ENCODE results near the gene SPAG9. TPM values are rescaled to one million over a fixed set of nuclear protein-coding genes. Genes with fewer than 3 reads are reported as not detected.

Gene SPAG9
- polyA plus RNA-seq, 1 donor from 2014 or later: 201 TPM

DNA sequence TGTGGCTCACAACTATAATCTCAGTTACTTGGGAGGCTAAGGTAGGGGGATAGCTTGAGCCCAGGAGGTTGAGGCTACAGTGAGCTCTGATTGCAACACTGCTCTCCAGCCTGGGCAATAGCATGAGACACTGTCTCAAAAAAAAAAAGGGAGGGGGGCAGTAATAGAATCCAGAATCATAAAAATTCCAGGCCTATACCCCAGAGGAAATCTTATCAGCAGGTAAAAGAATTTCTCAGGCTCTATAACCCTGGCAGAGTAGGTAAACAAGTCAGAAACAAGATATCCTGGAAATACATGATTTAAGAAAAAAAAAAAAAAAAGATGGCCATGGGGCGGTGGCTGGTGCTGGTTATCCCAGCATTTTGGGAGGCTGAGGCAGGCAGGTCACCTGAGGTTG, 12.9 kb downstream of the SPAG9 start:
- no peaks in the 10 kb centered on the region for H3K36me3 ChIP-seq (ENCODE audit: insufficient read depth, low read length)
- no peak overlapping the region for H3K27ac ChIP-seq (ENCODE audit: low read length)
- no peaks in the 10 kb centered on the region for H4K20me1 ChIP-seq (ENCODE audit: insufficient read depth)
- no peaks in the 10 kb centered on the region for H3K27me3 ChIP-seq (ENCODE audit: insufficient read depth, low read depth, low read length)
- no peaks in the 10 kb centered on the region for H3K9me3 ChIP-seq (ENCODE audit: low read length)
- peaks cover 24% of the 10 kb centered on the region for H3K79me2 ChIP-seq (replicated peaks; ENCODE audit: insufficient read depth, low read length)
- H3K9me2 ChIP-seq (ENCODE audit: insufficient read depth, low read length): no peaks in the 10 kb centered on the region
- no peak overlapping the region for H2AFZ ChIP-seq (ENCODE audit: low read depth, low read length)
- no peaks in the 10 kb centered on the region for H3F3A ChIP-seq (ENCODE audit: insufficient read depth, low read length, poor library complexity, severe bottlenecking)
- H3K4me2 ChIP-seq (ENCODE audit: low read length): no peak overlapping the region
- no peak overlapping the region for H3K4me3 ChIP-seq (ENCODE audit: low read length)
- TF ChIP-seq SMC3 (conservative IDR thresholded peaks at IDR 0.05; ENCODE audit: poor library complexity): no peak
- no peak for TF ChIP-seq EZH2 (IDR thresholded peaks at IDR 0.05; ENCODE audit: borderline replicate concordance, insufficient read depth, low read length, poor library complexity, severe bottlenecking)
- TF ChIP-seq EP300 (conservative IDR thresholded peaks at IDR 0.05; ENCODE audit: poor library complexity, severe bottlenecking): no peak
- TF ChIP-seq, protein P1, sequence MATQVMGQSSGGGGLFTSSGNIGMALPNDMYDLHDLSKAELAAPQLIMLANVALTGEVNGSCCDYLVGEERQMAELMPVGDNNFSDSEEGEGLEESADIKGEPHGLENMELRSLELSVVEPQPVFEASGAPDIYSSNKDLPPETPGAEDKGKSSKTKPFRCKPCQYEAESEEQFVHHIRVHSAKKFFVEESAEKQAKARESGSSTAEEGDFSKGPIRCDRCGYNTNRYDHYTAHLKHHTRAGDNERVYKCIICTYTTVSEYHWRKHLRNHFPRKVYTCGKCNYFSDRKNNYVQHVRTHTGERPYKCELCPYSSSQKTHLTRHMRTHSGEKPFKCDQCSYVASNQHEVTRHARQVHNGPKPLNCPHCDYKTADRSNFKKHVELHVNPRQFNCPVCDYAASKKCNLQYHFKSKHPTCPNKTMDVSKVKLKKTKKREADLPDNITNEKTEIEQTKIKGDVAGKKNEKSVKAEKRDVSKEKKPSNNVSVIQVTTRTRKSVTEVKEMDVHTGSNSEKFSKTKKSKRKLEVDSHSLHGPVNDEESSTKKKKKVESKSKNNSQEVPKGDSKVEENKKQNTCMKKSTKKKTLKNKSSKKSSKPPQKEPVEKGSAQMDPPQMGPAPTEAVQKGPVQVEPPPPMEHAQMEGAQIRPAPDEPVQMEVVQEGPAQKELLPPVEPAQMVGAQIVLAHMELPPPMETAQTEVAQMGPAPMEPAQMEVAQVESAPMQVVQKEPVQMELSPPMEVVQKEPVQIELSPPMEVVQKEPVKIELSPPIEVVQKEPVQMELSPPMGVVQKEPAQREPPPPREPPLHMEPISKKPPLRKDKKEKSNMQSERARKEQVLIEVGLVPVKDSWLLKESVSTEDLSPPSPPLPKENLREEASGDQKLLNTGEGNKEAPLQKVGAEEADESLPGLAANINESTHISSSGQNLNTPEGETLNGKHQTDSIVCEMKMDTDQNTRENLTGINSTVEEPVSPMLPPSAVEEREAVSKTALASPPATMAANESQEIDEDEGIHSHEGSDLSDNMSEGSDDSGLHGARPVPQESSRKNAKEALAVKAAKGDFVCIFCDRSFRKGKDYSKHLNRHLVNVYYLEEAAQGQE (IDR thresholded peaks at IDR 0.05; ENCODE audit: borderline replicate concordance): no peak
- TF ChIP-seq TAF1 (IDR thresholded peaks at IDR 0.05; ENCODE audit: low read depth): no peak
- TF ChIP-seq, protein P2, sequence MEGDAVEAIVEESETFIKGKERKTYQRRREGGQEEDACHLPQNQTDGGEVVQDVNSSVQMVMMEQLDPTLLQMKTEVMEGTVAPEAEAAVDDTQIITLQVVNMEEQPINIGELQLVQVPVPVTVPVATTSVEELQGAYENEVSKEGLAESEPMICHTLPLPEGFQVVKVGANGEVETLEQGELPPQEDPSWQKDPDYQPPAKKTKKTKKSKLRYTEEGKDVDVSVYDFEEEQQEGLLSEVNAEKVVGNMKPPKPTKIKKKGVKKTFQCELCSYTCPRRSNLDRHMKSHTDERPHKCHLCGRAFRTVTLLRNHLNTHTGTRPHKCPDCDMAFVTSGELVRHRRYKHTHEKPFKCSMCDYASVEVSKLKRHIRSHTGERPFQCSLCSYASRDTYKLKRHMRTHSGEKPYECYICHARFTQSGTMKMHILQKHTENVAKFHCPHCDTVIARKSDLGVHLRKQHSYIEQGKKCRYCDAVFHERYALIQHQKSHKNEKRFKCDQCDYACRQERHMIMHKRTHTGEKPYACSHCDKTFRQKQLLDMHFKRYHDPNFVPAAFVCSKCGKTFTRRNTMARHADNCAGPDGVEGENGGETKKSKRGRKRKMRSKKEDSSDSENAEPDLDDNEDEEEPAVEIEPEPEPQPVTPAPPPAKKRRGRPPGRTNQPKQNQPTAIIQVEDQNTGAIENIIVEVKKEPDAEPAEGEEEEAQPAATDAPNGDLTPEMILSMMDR (IDR thresholded peaks at IDR 0.05; ENCODE audit: poor library complexity, severe bottlenecking): no peak
- no peak for TF ChIP-seq MXI1 (conservative IDR thresholded peaks at IDR 0.05; ENCODE audit: poor library complexity, severe bottlenecking)
- TF ChIP-seq RAD21 (conservative IDR thresholded peaks at IDR 0.05): no peak
- TF ChIP-seq POLR2AphosphoS5 (IDR thresholded peaks at IDR 0.05): no peak
- H3K9ac ChIP-seq (ENCODE audit: low read length): no peak overlapping the region

DNA sequence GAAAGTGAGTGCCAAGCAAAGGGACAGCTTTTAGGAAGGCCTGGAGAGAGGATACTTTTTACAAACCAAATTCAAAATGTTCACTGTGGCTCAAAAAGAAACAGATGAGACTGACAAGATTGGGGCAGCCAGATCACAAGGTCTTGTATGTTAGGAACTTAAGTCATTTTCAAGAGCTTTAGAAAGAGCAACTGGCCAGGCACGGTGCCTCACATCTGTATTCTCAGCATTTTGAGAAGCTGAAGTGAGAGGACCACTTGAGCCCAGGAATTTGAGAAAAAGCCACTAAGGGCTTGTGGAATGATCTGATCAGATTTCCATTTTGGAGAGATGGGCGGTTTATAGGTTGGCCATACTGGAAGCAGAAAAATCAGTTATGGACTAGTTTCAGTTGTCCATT, 17.2 kb downstream of the SPAG9 start:
- Histone ChIP-seq H3K9me2 (ENCODE audit: insufficient read depth, low read length) (no peaks in the 10 kb centered on the region), H3K4me2 (ENCODE audit: low read length) (no peak overlapping the region), H2AFZ (ENCODE audit: low read depth, low read length) (no peak overlapping the region), H3K27me3 (ENCODE audit: insufficient read depth, low read depth, low read length) (no peaks in the 10 kb centered on the region), H4K20me1 (ENCODE audit: insufficient read depth) (no peaks in the 10 kb centered on the region), H3K9ac (ENCODE audit: low read length) (no peak overlapping the region), H3K27ac (ENCODE audit: low read length) (no peak overlapping the region), H3F3A (ENCODE audit: insufficient read depth, low read length, poor library complexity, severe bottlenecking) (no peaks in the 10 kb centered on the region), H3K79me2 (replicated peaks; ENCODE audit: insufficient read depth, low read length) (peaks cover 6% of the 10 kb centered on the region), H3K9me3 (ENCODE audit: low read length) (no peaks in the 10 kb centered on the region), H3K4me3 (ENCODE audit: low read length) (no peak overlapping the region), H3K36me3 (ENCODE audit: insufficient read depth, low read length) (no peaks in the 10 kb centered on the region)
- TF ChIP-seq TAF1 (IDR thresholded peaks at IDR 0.05; ENCODE audit: low read depth): no peak
- TF ChIP-seq, protein P1 (IDR thresholded peaks at IDR 0.05; ENCODE audit: borderline replicate concordance): no peak
- no peak for TF ChIP-seq EZH2 (IDR thresholded peaks at IDR 0.05; ENCODE audit: borderline replicate concordance, insufficient read depth, low read length, poor library complexity, severe bottlenecking)
- no peak for TF ChIP-seq MXI1 (conservative IDR thresholded peaks at IDR 0.05; ENCODE audit: poor library complexity, severe bottlenecking)
- no peak for TF ChIP-seq POLR2AphosphoS5 (IDR thresholded peaks at IDR 0.05)
- TF ChIP-seq, protein P2 (IDR thresholded peaks at IDR 0.05; ENCODE audit: poor library complexity, severe bottlenecking): no peak
- TF ChIP-seq SMC3 (conservative IDR thresholded peaks at IDR 0.05; ENCODE audit: poor library complexity): no peak
- TF ChIP-seq EP300 (conservative IDR thresholded peaks at IDR 0.05; ENCODE audit: poor library complexity, severe bottlenecking): no peak
- no peak for TF ChIP-seq RAD21 (conservative IDR thresholded peaks at IDR 0.05)

Measured in neural cell (in vitro differentiated cells).